ENCODE data around the gene IAPP. TPM values are rescaled to one million over a fixed set of nuclear protein-coding genes. Genes with fewer than 3 reads are reported as not detected.
"Not testable (repeated sequence)": the region's sequence is repeated elsewhere in the genome, so short reads cannot be mapped to it uniquely, and the experiment has no call there.

The IAPP gene
- total RNA-seq, 2 experiments from 2014 or later: not detected

GRCh38 chr12:21346542-21347205 lies 26.0 kb upstream of the IAPP start:
- peaks cover 6% of the 10 kb centered on the region for H3K27me3 Mint-ChIP-seq
- DNase-seq: no peak
- CTCF ChIA-PET: no interaction called here
- no peak overlapping the region for H3K4me3 Mint-ChIP-seq
- no peaks in the 10 kb centered on the region for H3K4me1 Mint-ChIP-seq
- no peaks in the 10 kb centered on the region for H3K36me3 Mint-ChIP-seq (ENCODE audit: low read depth)
- H3K27ac Mint-ChIP-seq: no peak overlapping the region
- POLR2A ChIA-PET: no interaction called here
- H3K9me3 Mint-ChIP-seq: no peaks in the 10 kb centered on the region

- no peak for DNase-seq
- Mint-ChIP-seq H3K27me3 (peaks cover 13% of the 10 kb centered on the region), H3K27ac (no peak overlapping the region), H3K36me3 (ENCODE audit: low read depth) (no peaks in the 10 kb centered on the region), H3K4me1 (no peaks in the 10 kb centered on the region), H3K4me3 (no peak overlapping the region), H3K9me3 (no peaks in the 10 kb centered on the region)
- POLR2A ChIA-PET: no interaction called here
- CTCF ChIA-PET: interaction anchor here (0.6 kb wide), 1 partner anchor 1455 kb away, joined by 3 read pairs; no protein-coding TSS in a partner anchor
Observed at GRCh38 chr12:21350975-21351374, 21.7 kb upstream of the IAPP start.

GRCh38 chr12:21353487-21353886 lies 19.2 kb upstream of the IAPP start:
- ChIA-PET POLR2A (no interaction called here), CTCF (interaction anchor here (0.6 kb wide), 1 partner anchor 32 kb away, joined by 5 read pairs; no protein-coding TSS in a partner anchor)
- Mint-ChIP-seq H3K9me3 (no peaks in the 10 kb centered on the region), H3K36me3 (ENCODE audit: low read depth) (no peaks in the 10 kb centered on the region), H3K27me3 (peaks cover 13% of the 10 kb centered on the region), H3K27ac (no peak overlapping the region), H3K4me1 (no peaks in the 10 kb centered on the region), H3K4me3 (no peak overlapping the region)
- no peak for DNase-seq

- Mint-ChIP-seq H3K27ac (no peak overlapping the region), H3K36me3 (ENCODE audit: low read depth) (no peaks in the 10 kb centered on the region), H3K27me3 (peaks cover 13% of the 10 kb centered on the region), H3K4me1 (no peaks in the 10 kb centered on the region), H3K9me3 (no peaks in the 10 kb centered on the region), H3K4me3 (no peak overlapping the region)
- no peak for DNase-seq
- ChIA-PET CTCF (interaction anchor here (0.6 kb wide), 1 partner anchor 33 kb away, joined by 5 read pairs; no protein-coding TSS in a partner anchor), POLR2A (no interaction called here)
Observed at GRCh38 chr12:21353948-21354347, 18.8 kb upstream of the IAPP start.

GRCh38 chr12:21354641-21355040 lies 18.1 kb upstream of the IAPP start:
- no peaks in the 10 kb centered on the region for H3K36me3 Mint-ChIP-seq (ENCODE audit: low read depth)
- peaks cover 13% of the 10 kb centered on the region for H3K27me3 Mint-ChIP-seq
- POLR2A ChIA-PET: no interaction called here
- H3K27ac Mint-ChIP-seq: no peak overlapping the region
- CTCF ChIA-PET: no interaction called here
- H3K4me3 Mint-ChIP-seq: no peak overlapping the region
- no peaks in the 10 kb centered on the region for H3K4me1 Mint-ChIP-seq
- no peaks in the 10 kb centered on the region for H3K9me3 Mint-ChIP-seq
- DNase-seq: no peak

GRCh38 chr12:21360632-21361031 lies 12.1 kb upstream of the IAPP start:
- H3K27ac Mint-ChIP-seq; H3K36me3 Mint-ChIP-seq (ENCODE audit: low read depth); CTCF ChIA-PET; POLR2A ChIA-PET; H3K4me1 Mint-ChIP-seq; H3K27me3 Mint-ChIP-seq; H3K4me3 Mint-ChIP-seq; H3K9me3 Mint-ChIP-seq; DNase-seq: not testable (repeated sequence)

GRCh38 chr12:21369141-21369980 lies 3.3 kb upstream of the IAPP start:
- no peak overlapping the region for H3K4me3 Mint-ChIP-seq
- H3K4me1 Mint-ChIP-seq: no peaks in the 10 kb centered on the region
- peaks cover 6% of the 10 kb centered on the region for H3K27me3 Mint-ChIP-seq
- H3K9me3 Mint-ChIP-seq: peaks cover 4% of the 10 kb centered on the region
- no peak overlapping the region for H3K27ac Mint-ChIP-seq
- H3K36me3 Mint-ChIP-seq (ENCODE audit: low read depth): no peaks in the 10 kb centered on the region
- CTCF ChIA-PET: interaction anchor here (0.5 kb wide), 1 partner anchor 209 kb away, joined by 3 read pairs; no protein-coding TSS in a partner anchor
- DNase-seq: no peak
- POLR2A ChIA-PET: no interaction called here

GRCh38 chr12:21370845-21371449 lies 1.8 kb upstream of the IAPP start:
- no peak for DNase-seq
- CTCF ChIA-PET: interaction anchor here (0.6 kb wide), 1 partner anchor 95 kb away, joined by 3 read pairs; no protein-coding TSS in a partner anchor
- POLR2A ChIA-PET: no interaction called here

GRCh38 chr12:21379218-21379617 lies 6.5 kb downstream of the IAPP start:
- Mint-ChIP-seq H3K27ac (no peak overlapping the region), H3K36me3 (ENCODE audit: low read depth) (no peaks in the 10 kb centered on the region), H3K9me3 (no peaks in the 10 kb centered on the region), H3K4me1 (no peaks in the 10 kb centered on the region), H3K27me3 (peaks cover 14% of the 10 kb centered on the region), H3K4me3 (no peak overlapping the region)
- ChIA-PET CTCF (no interaction called here), POLR2A (no interaction called here)
- no peak for DNase-seq

More at GRCh38 chr12:21370845-21371449, 1.8 kb upstream of the IAPP start:
- H3K4me3 Mint-ChIP-seq: no peak overlapping the region
- no peak overlapping the region for H3K27ac Mint-ChIP-seq
- peaks cover 11% of the 10 kb centered on the region for H3K27me3 Mint-ChIP-seq
- no peaks in the 10 kb centered on the region for H3K4me1 Mint-ChIP-seq
- no peaks in the 10 kb centered on the region for H3K36me3 Mint-ChIP-seq (ENCODE audit: low read depth)
- peaks cover 2% of the 10 kb centered on the region for H3K9me3 Mint-ChIP-seq

- POLR2A ChIA-PET; DNase-seq; H3K36me3 Mint-ChIP-seq (ENCODE audit: low read depth); H3K4me3 Mint-ChIP-seq; H3K9me3 Mint-ChIP-seq; H3K27ac Mint-ChIP-seq; H3K4me1 Mint-ChIP-seq; CTCF ChIA-PET: not testable (repeated sequence)
- peaks cover 10% of the 10 kb centered on the region for H3K27me3 Mint-ChIP-seq
Observed at GRCh38 chr12:21381320-21381719, 8.6 kb downstream of the IAPP start.

- Mint-ChIP-seq H3K27me3 (peaks cover 2% of the 10 kb centered on the region), H3K27ac (no peak overlapping the region), H3K4me3 (no peak overlapping the region), H3K9me3 (no peaks in the 10 kb centered on the region), H3K4me1 (no peaks in the 10 kb centered on the region), H3K36me3 (ENCODE audit: low read depth) (no peaks in the 10 kb centered on the region)
- no peak for DNase-seq
- ChIA-PET POLR2A (no interaction called here), CTCF (no interaction called here)
Observed at GRCh38 chr12:21384261-21384660, 11.6 kb downstream of the IAPP start.

- DNase-seq: no peak
- Mint-ChIP-seq H3K9me3 (no peaks in the 10 kb centered on the region), H3K36me3 (ENCODE audit: low read depth) (no peaks in the 10 kb centered on the region), H3K27me3 (peaks cover 12% of the 10 kb centered on the region), H3K4me1 (no peaks in the 10 kb centered on the region), H3K27ac (no peak overlapping the region), H3K4me3 (no peak overlapping the region)
- POLR2A ChIA-PET: no interaction called here
- CTCF ChIA-PET: no interaction called here
Observed at GRCh38 chr12:21387174-21387573, 14.5 kb downstream of the IAPP start.

GRCh38 chr12:21392384-21392783 lies 19.7 kb downstream of the IAPP start:
- Mint-ChIP-seq H3K4me1 (peaks cover 7% of the 10 kb centered on the region), H3K27me3 (peaks cover 16% of the 10 kb centered on the region), H3K9me3 (no peaks in the 10 kb centered on the region), H3K36me3 (ENCODE audit: low read depth) (no peaks in the 10 kb centered on the region), H3K4me3 (no peak overlapping the region), H3K27ac (no peak overlapping the region)
- ChIA-PET POLR2A (no interaction called here), CTCF (no interaction called here)
- no peak for DNase-seq

Data from activated CD4-positive, alpha-beta T cell treated with anti-CD3 and anti-CD28 coated beads, Interleukin-2, amount 10 ng/mL, durations not matched to agents 7 days and 5 days (primary cell).